ENCODE measurements around the gene PPP3CA. TPM values are rescaled to one million over a fixed set of nuclear protein-coding genes. Genes with fewer than 3 reads are reported as not detected.

The PPP3CA gene
- total and polyA plus RNA-seq, 3 donors from 2014 or later = 19.1 to 44.5 (median 39.1) TPM

DNA sequence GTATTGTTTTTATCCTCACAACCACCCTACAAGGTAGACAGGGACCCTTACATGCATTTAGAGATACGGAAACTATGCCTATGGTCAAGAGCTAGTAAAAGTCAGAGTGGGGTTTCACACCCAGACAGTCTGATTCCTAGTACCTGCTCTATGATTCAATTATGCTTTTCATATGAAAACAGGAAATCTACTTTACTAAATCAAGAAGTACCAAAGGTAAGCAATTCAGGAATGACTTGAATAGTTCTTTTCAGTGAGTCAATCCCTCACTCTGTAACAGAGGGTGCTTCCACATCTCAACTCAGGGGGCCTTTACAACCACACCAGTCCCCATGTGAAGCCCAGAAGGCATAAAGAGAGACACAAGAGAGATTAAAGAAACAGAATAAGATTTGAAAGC lies 191.4 kb downstream of the PPP3CA start:
- no peak for DNase-seq
- intact Hi-C loops (cut with DNase I; ENCODE audit: low total_unique reads) = no loop called here
- H3K27ac ChIP-seq = peak overlapping the region in 1 of 2 donors; percentile 67
- no peak for TF ChIP-seq POLR2A (IDR thresholded peaks at IDR 0.05)
- TF ChIP-seq, protein P1, sequence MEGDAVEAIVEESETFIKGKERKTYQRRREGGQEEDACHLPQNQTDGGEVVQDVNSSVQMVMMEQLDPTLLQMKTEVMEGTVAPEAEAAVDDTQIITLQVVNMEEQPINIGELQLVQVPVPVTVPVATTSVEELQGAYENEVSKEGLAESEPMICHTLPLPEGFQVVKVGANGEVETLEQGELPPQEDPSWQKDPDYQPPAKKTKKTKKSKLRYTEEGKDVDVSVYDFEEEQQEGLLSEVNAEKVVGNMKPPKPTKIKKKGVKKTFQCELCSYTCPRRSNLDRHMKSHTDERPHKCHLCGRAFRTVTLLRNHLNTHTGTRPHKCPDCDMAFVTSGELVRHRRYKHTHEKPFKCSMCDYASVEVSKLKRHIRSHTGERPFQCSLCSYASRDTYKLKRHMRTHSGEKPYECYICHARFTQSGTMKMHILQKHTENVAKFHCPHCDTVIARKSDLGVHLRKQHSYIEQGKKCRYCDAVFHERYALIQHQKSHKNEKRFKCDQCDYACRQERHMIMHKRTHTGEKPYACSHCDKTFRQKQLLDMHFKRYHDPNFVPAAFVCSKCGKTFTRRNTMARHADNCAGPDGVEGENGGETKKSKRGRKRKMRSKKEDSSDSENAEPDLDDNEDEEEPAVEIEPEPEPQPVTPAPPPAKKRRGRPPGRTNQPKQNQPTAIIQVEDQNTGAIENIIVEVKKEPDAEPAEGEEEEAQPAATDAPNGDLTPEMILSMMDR (IDR thresholded peaks at IDR 0.05) = no peak
- no peaks in the 10 kb centered on the region for H3K9me3 ChIP-seq
- no peaks in the 10 kb centered on the region for H3K27me3 ChIP-seq
- H3K4me1 ChIP-seq = no peaks in the 10 kb centered on the region
- no peak overlapping the region for H3K4me3 ChIP-seq
- no peaks in the 10 kb centered on the region for H3K36me3 ChIP-seq (ENCODE audit: low read depth, missing control alignments)
- 97 to 100% methylated on average over 1 of the region's 1 CpG for WGBS, 2 donors

- Histone ChIP-seq H3K4me3 (no peak overlapping the region), H3K4me1 (no peaks in the 10 kb centered on the region), H3K9me3 (no peaks in the 10 kb centered on the region), H3K27ac (no peak overlapping the region), H3K36me3 (ENCODE audit: low read depth, missing control alignments) (no peaks in the 10 kb centered on the region), H3K27me3 (no peaks in the 10 kb centered on the region)
- intact Hi-C loops (cut with DNase I; ENCODE audit: low total_unique reads) = no loop called here
- no peak for DNase-seq
- TF ChIP-seq, protein P1 (IDR thresholded peaks at IDR 0.05) = no peak
- no peak for TF ChIP-seq POLR2A (IDR thresholded peaks at IDR 0.05)
These were observed 192.0 kb downstream of the PPP3CA start for GRCh38 chr4:101155368-101155767.

- no peaks in the 10 kb centered on the region for H3K9me3 ChIP-seq
- H3K27me3 ChIP-seq = no peaks in the 10 kb centered on the region
- intact Hi-C loops (cut with DNase I; ENCODE audit: low total_unique reads) = no loop called here
- H3K27ac ChIP-seq = no peak overlapping the region
- peaks cover under 1% of the 10 kb centered on the region for H3K4me1 ChIP-seq
- H3K4me3 ChIP-seq = no peak overlapping the region
- no peak for DNase-seq
- TF ChIP-seq, protein P1 (IDR thresholded peaks at IDR 0.05) = no peak
- no peak for TF ChIP-seq POLR2A (IDR thresholded peaks at IDR 0.05)
- H3K36me3 ChIP-seq (ENCODE audit: low read depth, missing control alignments) = no peaks in the 10 kb centered on the region
These were observed 193.7 kb downstream of the PPP3CA start for GRCh38 chr4:101153653-101154052.

GRCh38 chr4:101152521-101152920 lies 194.8 kb downstream of the PPP3CA start:
- Histone ChIP-seq H3K36me3 (ENCODE audit: low read depth, missing control alignments) (no peaks in the 10 kb centered on the region), H3K27ac (no peak overlapping the region), H3K9me3 (no peaks in the 10 kb centered on the region), H3K4me1 (peaks cover 6% of the 10 kb centered on the region), H3K27me3 (no peaks in the 10 kb centered on the region), H3K4me3 (no peak overlapping the region)
- 96 to 97% methylated on average over 3 of the region's 3 CpGs for WGBS, 2 donors
- TF ChIP-seq, protein P1 (IDR thresholded peaks at IDR 0.05) = no peak
- no peak for TF ChIP-seq POLR2A (IDR thresholded peaks at IDR 0.05)
- intact Hi-C loops (cut with DNase I; ENCODE audit: low total_unique reads) = no loop called here
- no peak for DNase-seq

- intact Hi-C loops (cut with DNase I; ENCODE audit: low total_unique reads) = no loop called here
- WGBS, 2 donors = 93% methylated on average over 3 of the region's 3 CpGs
These were observed 198.8 kb downstream of the PPP3CA start for GRCh38 chr4:101148551-101148950.

More at GRCh38 chr4:101148551-101148950, 198.8 kb downstream of the PPP3CA start:
- Histone ChIP-seq H3K4me3 (no peak overlapping the region), H3K9me3 (no peaks in the 10 kb centered on the region), H3K4me1 (peaks cover 6% of the 10 kb centered on the region), H3K27ac (peak overlapping the region in 1 of 2 donors; percentile 15), H3K36me3 (ENCODE audit: low read depth, missing control alignments) (no peaks in the 10 kb centered on the region), H3K27me3 (no peaks in the 10 kb centered on the region)
- TF ChIP-seq, protein P1 (IDR thresholded peaks at IDR 0.05) = no peak
- TF ChIP-seq POLR2A (IDR thresholded peaks at IDR 0.05) = no peak
- no peak for DNase-seq
